ENCODE measurements around the gene EIF5.

GRCh38 chr14:103341250-103342129, 7.5 kb downstream of the EIF5 start:
- TF ChIP-seq CTCF (conservative IDR thresholded peaks at IDR 0.05 in 1 of 2, IDR thresholded peaks at IDR 0.05 in 1 of 2; ENCODE audit: extremely low read depth in 1 of 2, insufficient read depth in 1 of 2, low read depth in 1 of 2, low read length in 2 of 2) (no peak), EZH2 (IDR thresholded peaks at IDR 0.05; ENCODE audit: borderline replicate concordance, low read length) (no peak)

Data from mammary epithelial cell (primary cell).